BLaER1 (cell line): ENCODE measurements around the gene DNM2.

Source experiments
- H3K27ac ChIP-seq: shearing (Covaris generic); formaldehyde crosslinking; 2 replicates; pipeline ENCODE4 v1.8.1; 2022
- H3K27me3 ChIP-seq: shearing (Covaris generic); formaldehyde crosslinking; 2 replicates; pipeline ENCODE4 v1.8.1; 2022
- H3K36me3 ChIP-seq: shearing (Covaris generic); formaldehyde crosslinking; 2 replicates; pipeline ENCODE4 v1.8.1; 2022
- H3K4me1 ChIP-seq: shearing (Covaris generic); formaldehyde crosslinking; 2 replicates; pipeline ENCODE4 v1.8.1; 2022
- H3K4me2 ChIP-seq: shearing (Covaris generic); formaldehyde crosslinking; 2 replicates; pipeline ENCODE4 v1.8.1; 2022
- H3K4me3 ChIP-seq: shearing (Covaris generic); formaldehyde crosslinking; 2 replicates; pipeline ENCODE4 v1.8.1; 2022
- H3K9ac ChIP-seq: shearing (Covaris generic); formaldehyde crosslinking; 2 replicates; pipeline ENCODE4 v1.8.1; 2022
- H3K9me3 ChIP-seq: shearing (Covaris generic); formaldehyde crosslinking; 2 replicates; pipeline ENCODE4 v1.8.1; 2022
- H4K20me1 ChIP-seq: shearing (Covaris generic); formaldehyde crosslinking; 2 replicates; pipeline ENCODE4 v1.8.1; 2022
- Cebpa-rat ChIP-seq: shearing (Covaris generic); IDR thresholded peaks from 2 replicates; pipeline ENCODE4 v1.8.1; 2022

DNM2 gene

GRCh38 chr19:10680545-10681135 lies 37.2 kb upstream of the DNM2 start:
- Histone ChIP-seq H3K27me3 (no peaks in the 10 kb centered on the region), H3K4me3 (no peak overlapping the region), H3K9me3 (no peaks in the 10 kb centered on the region), H3K4me1 (no peaks in the 10 kb centered on the region), H3K27ac (no peak overlapping the region), H3K36me3 (peaks cover 100% of the 10 kb centered on the region), H4K20me1 (peaks cover 100% of the 10 kb centered on the region), H3K9ac (no peak overlapping the region), H3K4me2 (no peak overlapping the region)
- no peak for TF ChIP-seq Cebpa-rat

- Histone ChIP-seq H3K4me1 (no peaks in the 10 kb centered on the region), H3K4me3 (no peak overlapping the region), H3K36me3 (peaks cover 100% of the 10 kb centered on the region), H3K4me2 (no peak overlapping the region), H3K9me3 (no peaks in the 10 kb centered on the region), H3K27ac (no peak overlapping the region), H3K27me3 (no peaks in the 10 kb centered on the region), H4K20me1 (peaks cover 100% of the 10 kb centered on the region), H3K9ac (no peak overlapping the region)
- TF ChIP-seq Cebpa-rat: no peak
Measured at GRCh38 chr19:10681658-10682057, 36.2 kb upstream of the DNM2 start.

- H3K9ac ChIP-seq: no peak overlapping the region
- no peak overlapping the region for H3K4me2 ChIP-seq
- no peaks in the 10 kb centered on the region for H3K4me1 ChIP-seq
- H4K20me1 ChIP-seq: peaks cover 100% of the 10 kb centered on the region
- no peak overlapping the region for H3K4me3 ChIP-seq
- no peak overlapping the region for H3K27ac ChIP-seq
- no peaks in the 10 kb centered on the region for H3K27me3 ChIP-seq
- no peak for TF ChIP-seq Cebpa-rat
- H3K9me3 ChIP-seq: no peaks in the 10 kb centered on the region
- H3K36me3 ChIP-seq: peaks cover 100% of the 10 kb centered on the region
Measured at GRCh38 chr19:10682397-10683063, 35.3 kb upstream of the DNM2 start.

GRCh38 chr19:10683064-10683426 lies 34.8 kb upstream of the DNM2 start:
- Histone ChIP-seq H4K20me1 (peaks cover 100% of the 10 kb centered on the region), H3K27me3 (no peaks in the 10 kb centered on the region), H3K9me3 (no peaks in the 10 kb centered on the region), H3K36me3 (peaks cover 100% of the 10 kb centered on the region), H3K27ac (no peak overlapping the region), H3K9ac (no peak overlapping the region), H3K4me1 (no peaks in the 10 kb centered on the region), H3K4me3 (no peak overlapping the region), H3K4me2 (no peak overlapping the region)
- no peak for TF ChIP-seq Cebpa-rat

GRCh38 chr19:10683582-10683981 lies 34.3 kb upstream of the DNM2 start:
- H3K9ac ChIP-seq: 0 out of 2 replicates have a peak overlapping the region, but pooled peaks have one; percentile 19
- no peak for TF ChIP-seq Cebpa-rat

GRCh38 chr19:10685210-10685609 lies 32.7 kb upstream of the DNM2 start:
- Histone ChIP-seq H3K9ac (no peak overlapping the region), H3K4me3 (no peak overlapping the region), H3K9me3 (no peaks in the 10 kb centered on the region), H3K27ac (no peak overlapping the region), H3K4me1 (no peaks in the 10 kb centered on the region), H3K36me3 (peaks cover 100% of the 10 kb centered on the region), H3K27me3 (no peaks in the 10 kb centered on the region), H3K4me2 (no peak overlapping the region), H4K20me1 (peaks cover 100% of the 10 kb centered on the region)
- no peak for TF ChIP-seq Cebpa-rat

More at GRCh38 chr19:10683582-10683981, 34.3 kb upstream of the DNM2 start:
- Histone ChIP-seq H3K27ac (no peak overlapping the region), H3K4me3 (no peak overlapping the region), H4K20me1 (peaks cover 100% of the 10 kb centered on the region), H3K4me2 (no peak overlapping the region), H3K4me1 (no peaks in the 10 kb centered on the region), H3K27me3 (no peaks in the 10 kb centered on the region), H3K9me3 (no peaks in the 10 kb centered on the region), H3K36me3 (peaks cover 100% of the 10 kb centered on the region)

GRCh38 chr19:10686193-10686592 lies 31.7 kb upstream of the DNM2 start:
- Histone ChIP-seq H3K27me3 (no peaks in the 10 kb centered on the region), H3K4me3 (no peak overlapping the region), H4K20me1 (peaks cover 100% of the 10 kb centered on the region), H3K4me2 (no peak overlapping the region), H3K27ac (no peak overlapping the region), H3K36me3 (peaks cover 100% of the 10 kb centered on the region), H3K9ac (no peak overlapping the region), H3K9me3 (no peaks in the 10 kb centered on the region), H3K4me1 (no peaks in the 10 kb centered on the region)
- TF ChIP-seq Cebpa-rat: no peak

- peaks cover 100% of the 10 kb centered on the region for H3K36me3 ChIP-seq
- H3K9me3 ChIP-seq: no peaks in the 10 kb centered on the region
- H3K27me3 ChIP-seq: no peaks in the 10 kb centered on the region
- no peak overlapping the region for H3K27ac ChIP-seq
- no peak overlapping the region for H3K4me3 ChIP-seq
- no peak overlapping the region for H3K9ac ChIP-seq
- H3K4me2 ChIP-seq: no peak overlapping the region
- peaks cover 100% of the 10 kb centered on the region for H4K20me1 ChIP-seq
- no peak for TF ChIP-seq Cebpa-rat
- H3K4me1 ChIP-seq: no peaks in the 10 kb centered on the region
Measured at GRCh38 chr19:10686661-10687517, 31.0 kb upstream of the DNM2 start.

GRCh38 chr19:10687518-10688288 lies 30.2 kb upstream of the DNM2 start:
- Histone ChIP-seq H3K27ac (no peak overlapping the region), H3K4me1 (no peaks in the 10 kb centered on the region), H3K9me3 (no peaks in the 10 kb centered on the region), H3K27me3 (no peaks in the 10 kb centered on the region), H3K36me3 (peaks cover 100% of the 10 kb centered on the region), H3K4me2 (no peak overlapping the region), H3K9ac (no peak overlapping the region), H3K4me3 (no peak overlapping the region), H4K20me1 (peaks cover 100% of the 10 kb centered on the region)
- TF ChIP-seq Cebpa-rat: no peak
